WTC11 (cell line): ENCODE measurements around the gene DHX29. TPM values are rescaled to one million over a fixed set of nuclear protein-coding genes. Genes with fewer than 3 reads are reported as not detected.
A peak's percentile ranks its signal among the peaks of the same experiment; 100 is the strongest.

Source experiments
- ATAC-seq: fragments of 200-7000 bp; cut with Tn5 transposase; 2 replicates; pipeline ENCODE4 v1.10.0; 2021; ENCODE audit warnings: mild to moderate bottlenecking, moderate library complexity
- CTCF ChIA-PET: fragments of 300-600 bp; sonication (Branson Sonifier 250); formaldehyde crosslinking; loops from one replicate; lab custom pipeline; 2021; ENCODE audit warnings: antibody characterized with exemption; lab: Charles Lee
- POLR2A ChIA-PET: fragments of 350-600 bp; sonication (Branson Sonifier 250); formaldehyde crosslinking; loops from one replicate; lab custom pipeline; 2021; ENCODE audit warnings: antibody characterized with exemption; lab: Charles Lee
- DNase-seq: peaks from one replicate; pipeline ENCODE4 v3.0.0; 2021; ENCODE audit warnings: low spot score
- H3K27ac Mint-ChIP-seq: 2 replicates; pipeline ENCODE4 v1.8.0; 2021; ENCODE audit warnings: mixed read lengths
- H3K27me3 Mint-ChIP-seq: 2 replicates; pipeline ENCODE4 v1.8.0; 2021; ENCODE audit warnings: low read depth, mild to moderate bottlenecking, moderate library complexity, mixed read lengths
- H3K36me3 Mint-ChIP-seq: 2 replicates; pipeline ENCODE4 v1.8.0; 2021; ENCODE audit warnings: mixed read lengths
- H3K4me1 Mint-ChIP-seq: 2 replicates; pipeline ENCODE4 v1.8.0; 2022; ENCODE audit warnings: mixed read lengths
- H3K4me3 Mint-ChIP-seq: 2 replicates; pipeline ENCODE4 v1.8.0; 2021; ENCODE audit warnings: mild to moderate bottlenecking, moderate library complexity, mixed read lengths
- H3K9me3 Mint-ChIP-seq: 2 replicates; pipeline ENCODE4 v1.8.0; 2021; ENCODE audit warnings: mixed read lengths
- CBFB ChIP-seq: sonication (generic); formaldehyde crosslinking; IDR thresholded peaks from 2 replicates; pipeline ENCODE4 v1.8.1; 2022; ENCODE audit warnings: mild to moderate bottlenecking, low read depth, missing genetic modification reagents
- CDX4 ChIP-seq: fragments of 250-450 bp; sonication (Bioruptor Pico); IDR thresholded peaks from 2 replicates; pipeline ENCODE4 v1.9.0; 2021; ENCODE audit warnings: moderate library complexity, mild to moderate bottlenecking, inconsistent platforms, borderline replicate concordance
- CREM ChIP-seq: sonication (generic); formaldehyde crosslinking; IDR thresholded peaks from 2 replicates; pipeline ENCODE4 v1.8.1; 2022; ENCODE audit warnings: mild to moderate bottlenecking, missing genetic modification reagents, moderate library complexity
- CTCF ChIP-seq: fragments of 200-600 bp; IDR thresholded peaks from 2 replicates; pipeline ENCODE4 v1.8.0; 2022; ENCODE audit warnings: antibody characterized with exemption
- ETV6 ChIP-seq: sonication (generic); formaldehyde crosslinking; IDR thresholded peaks from 2 replicates; pipeline ENCODE4 v1.8.1; 2022; ENCODE audit warnings: mild to moderate bottlenecking, missing genetic modification reagents
- FOXK1 ChIP-seq: sonication (generic); formaldehyde crosslinking; IDR thresholded peaks from 2 replicates; pipeline ENCODE4 v1.8.0; 2022; ENCODE audit warnings: mild to moderate bottlenecking, moderate library complexity, missing genetic modification reagents
- FOXP1 ChIP-seq: sonication (generic); formaldehyde crosslinking; IDR thresholded peaks from 2 replicates; pipeline ENCODE4 v1.8.0; 2022; ENCODE audit warnings: missing genetic modification reagents, mild to moderate bottlenecking, moderate library complexity, borderline replicate concordance
- HMGA2 ChIP-seq: fragments of 250-450 bp; sonication (Bioruptor Pico); IDR thresholded peaks from 2 replicates; pipeline ENCODE4 v1.4.0; 2021; ENCODE audit warnings: mild to moderate bottlenecking, moderate library complexity
- JAZF1 ChIP-seq: fragments of 250-450 bp; sonication (Bioruptor Pico); IDR thresholded peaks from 2 replicates; pipeline ENCODE4 v1.9.0; 2021; ENCODE audit warnings: moderate library complexity, mild to moderate bottlenecking, inconsistent platforms
- MYBL2 ChIP-seq: sonication (generic); formaldehyde crosslinking; IDR thresholded peaks from 2 replicates; pipeline ENCODE4 v1.8.1; 2023; ENCODE audit warnings: mild to moderate bottlenecking, moderate library complexity, missing genetic modification reagents
- PRRX2 ChIP-seq: fragments of 250-450 bp; sonication (Bioruptor Pico); IDR thresholded peaks from 2 replicates; pipeline ENCODE4 v1.8.0; 2021; ENCODE audit warnings: mild to moderate bottlenecking
- SOX15 ChIP-seq: fragments of 250-450 bp; sonication (Bioruptor Pico); IDR thresholded peaks from 2 replicates; pipeline ENCODE4 v1.9.0; 2021; ENCODE audit warnings: mild to moderate bottlenecking
- SP1 ChIP-seq: sonication (generic); formaldehyde crosslinking; conservative IDR thresholded peaks from 2 replicates; pipeline ENCODE4 v1.8.1; 2022; ENCODE audit warnings: missing genetic modification reagents
- STAT6 ChIP-seq: sonication (generic); formaldehyde crosslinking; conservative IDR thresholded peaks from 2 replicates; pipeline ENCODE4 v1.8.1; 2023; ENCODE audit warnings: mild to moderate bottlenecking, low read depth, missing genetic modification reagents, moderate library complexity
- TEAD4 ChIP-seq: sonication (generic); formaldehyde crosslinking; IDR thresholded peaks from 2 replicates; pipeline ENCODE4 v1.8.0; 2022; ENCODE audit warnings: mild to moderate bottlenecking, missing genetic modification reagents
- USF1 ChIP-seq: sonication (generic); formaldehyde crosslinking; IDR thresholded peaks from 2 replicates; pipeline ENCODE4 v1.8.0; 2022; ENCODE audit warnings: mild to moderate bottlenecking, missing genetic modification reagents
- ZNF232 ChIP-seq: sonication (generic); formaldehyde crosslinking; IDR thresholded peaks from 2 replicates; pipeline ENCODE4 v1.8.0; 2022; ENCODE audit warnings: mild to moderate bottlenecking, missing genetic modification reagents
- ZSCAN18 ChIP-seq: fragments of 250-450 bp; sonication (Bioruptor Pico); IDR thresholded peaks from 2 replicates; pipeline ENCODE4 v2.1.2; 2022; ENCODE audit warnings: mild to moderate bottlenecking, moderate library complexity
- total RNA-seq: library from RNA; stranded (reverse); gene quantifications from 3 replicates; pipeline ENCODE4 v1.2.3, GENCODE V29; 2021

DHX29 gene
- total RNA-seq, 1 experiment from 2014 or later = 29.7 TPM

- Mint-ChIP-seq H3K36me3 (peaks cover 62% of the 10 kb centered on the region), H3K27me3 (no peaks in the 10 kb centered on the region)
- no peak for DNase-seq
- TF ChIP-seq PRRX2 (CRISPR knock-in tag) = no peak
- TF ChIP-seq JAZF1 = no peak
- TF ChIP-seq, all 79 proteins: peak for 0
- no peak for ATAC-seq
- CTCF ChIA-PET = no interaction called here
- Mint-ChIP-seq H3K9me3 (no peaks in the 10 kb centered on the region), H3K27ac (no peak overlapping the region), H3K4me3 (no peak overlapping the region), H3K4me1 (no peaks in the 10 kb centered on the region)
- POLR2A ChIA-PET = no interaction called here
Observed at GRCh38 chr5:55345327-55345726, 37.8 kb upstream of the DHX29 start.

GRCh38 chr5:55344392-55344992, 37.0 kb upstream of the DHX29 start:
- H3K36me3 Mint-ChIP-seq = peaks cover 57% of the 10 kb centered on the region

GRCh38 chr5:55343609-55344008, 36.1 kb upstream of the DHX29 start:
- Mint-ChIP-seq H3K27ac (0 out of 2 replicates have a peak overlapping the region, but pooled peaks have one; percentile 5), H3K27me3 (no peaks in the 10 kb centered on the region), H3K36me3 (peaks cover 48% of the 10 kb centered on the region), H3K4me3 (no peak overlapping the region), H3K9me3 (no peaks in the 10 kb centered on the region), H3K4me1 (no peaks in the 10 kb centered on the region)
- DNase-seq = no peak
- TF ChIP-seq FOXK1 (CRISPR knock-in tag) (no peak), CREM (CRISPR knock-in tag) (no peak), ZSCAN18 (CRISPR knock-in tag) (no peak), FOXP1 (CRISPR knock-in tag) (no peak), USF1 (CRISPR knock-in tag) (no peak), CDX4 (CRISPR knock-in tag) (no peak), PRRX2 (CRISPR knock-in tag) (no peak), STAT6 (CRISPR knock-in tag) (no peak), ETV6 (CRISPR knock-in tag) (no peak), TEAD4 (CRISPR knock-in tag) (no peak), CBFB (CRISPR knock-in tag) (no peak), JAZF1 (no peak), ZNF232 (CRISPR knock-in tag) (no peak), HMGA2 (no peak), MYBL2 (no peak), SOX15 (CRISPR knock-in tag) (no peak), SP1 (CRISPR knock-in tag) (no peak)
- no peak for ATAC-seq
- ChIA-PET POLR2A (no interaction called here), CTCF (interaction anchor here (2.4 kb wide), 1 partner anchor 348 kb away, joined by 6 read pairs; no protein-coding TSS in a partner anchor)

More at GRCh38 chr5:55344392-55344992, 37.0 kb upstream of the DHX29 start:
- ChIA-PET POLR2A (no interaction called here), CTCF (interaction anchor here (2.4 kb wide), 1 partner anchor 347 kb away, joined by 6 read pairs; no protein-coding TSS in a partner anchor)
- H3K27ac Mint-ChIP-seq = no peak overlapping the region
- ATAC-seq (no peak), DNase-seq (peak; percentile 72)
- TF ChIP-seq HMGA2 (no peak), CTCF (peak; percentile 70)
- no peak overlapping the region for H3K4me3 Mint-ChIP-seq
- H3K9me3 Mint-ChIP-seq = no peaks in the 10 kb centered on the region
- H3K27me3 Mint-ChIP-seq = no peaks in the 10 kb centered on the region
- H3K4me1 Mint-ChIP-seq = no peaks in the 10 kb centered on the region
